ENCODE data around the gene AP2S1.

Gene AP2S1

DNA sequence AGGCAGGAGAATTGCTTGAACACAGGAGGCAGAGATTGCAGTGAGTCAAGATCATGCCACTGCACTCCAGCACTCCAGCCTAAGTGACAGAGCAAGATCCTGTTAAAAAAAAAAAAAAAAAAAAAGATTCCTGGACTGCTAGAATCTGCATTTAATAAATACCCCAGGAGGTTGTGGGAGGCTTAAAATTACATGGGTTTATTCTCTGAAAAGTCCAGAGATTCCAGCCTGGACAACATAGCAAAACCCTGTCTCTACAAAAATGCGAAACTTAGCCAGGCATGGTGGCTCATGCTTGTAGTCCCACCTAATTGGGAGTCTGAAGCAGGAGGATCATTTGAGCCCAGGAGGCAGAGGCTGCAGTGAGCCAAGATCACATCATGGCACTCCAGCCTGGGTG is 52.8 kb downstream of the AP2S1 start:
- no peak overlapping the region for H3K9ac ChIP-seq (ENCODE audit: low read length)
- no peak overlapping the region for H3K4ac ChIP-seq (ENCODE audit: low read depth, low read length)
- H3K18ac ChIP-seq (ENCODE audit: low read length) = no peak overlapping the region
- H4K12ac ChIP-seq (ENCODE audit: low read depth, low read length) = no peak overlapping the region
- peaks cover 0 to 13% of the 10 kb centered on the region in 2 experiments for H3K4me1 ChIP-seq (ENCODE audit: control insufficient read depth in 1 of 2, insufficient read depth in 2 of 2, low read length in 2 of 2)
- no CpG with 5 or more reads among the region's 1 CpG for WGBS (ENCODE audit: extremely low coverage, insufficient coverage, insufficient read length)
- H3K4me3 ChIP-seq (ENCODE audit: low read depth, low read length) = no peak overlapping the region
- peak in 1 of 2 donors; percentile 50 for DNase-seq
- H3K27me3 ChIP-seq (ENCODE audit: insufficient read depth, low read length) = no peaks in the 10 kb centered on the region
- H2AK5ac ChIP-seq (ENCODE audit: low read length) = no peak overlapping the region
- no peak overlapping the region for H3K27ac ChIP-seq (ENCODE audit: low read depth, low read length)
- H2BK12ac ChIP-seq (ENCODE audit: low read length) = no peak overlapping the region
- peaks cover 2% of the 10 kb centered on the region for H3K79me1 ChIP-seq (ENCODE audit: low read length)
- H2BK5ac ChIP-seq (ENCODE audit: low read depth, low read length, poor library complexity) = no peak overlapping the region
- no peak overlapping the region for H3K23ac ChIP-seq (ENCODE audit: low read length)
- H3K79me2 ChIP-seq (ENCODE audit: control insufficient read depth, insufficient read depth, low read length, poor library complexity) = no peaks in the 10 kb centered on the region
- H2BK120ac ChIP-seq (ENCODE audit: insufficient read depth, low read length, poor library complexity) = no peak overlapping the region
- no peaks in the 10 kb centered on the region for H3K9me3 ChIP-seq (ENCODE audit: insufficient read depth, low read depth, low read length)
- H3K14ac ChIP-seq (ENCODE audit: low read length) = no peak overlapping the region
- H3K36me3 ChIP-seq (ENCODE audit: control insufficient read depth in 1 of 2, insufficient read depth in 2 of 2, low read length in 2 of 2) = no peaks in the 10 kb centered on the region
- no peak overlapping the region for H4K91ac ChIP-seq (ENCODE audit: low read depth, low read length)
- no peak overlapping the region for H3K4me2 ChIP-seq (ENCODE audit: low read length)
- no peak overlapping the region for H4K8ac ChIP-seq (ENCODE audit: low read depth, low read length)
- no peak overlapping the region for H2AFZ ChIP-seq (ENCODE audit: insufficient read depth, low read length, poor library complexity)

GRCh38 chr19:46791944-46792343 is 58.7 kb downstream of the AP2S1 start:
- Histone ChIP-seq H4K8ac (ENCODE audit: low read depth, low read length) (no peak overlapping the region), H3K79me2 (ENCODE audit: control insufficient read depth, insufficient read depth, low read length, poor library complexity) (peaks cover 13% of the 10 kb centered on the region), H3K4me3 (ENCODE audit: low read depth, low read length) (no peak overlapping the region), H3K18ac (ENCODE audit: low read length) (no peak overlapping the region), H3K4ac (ENCODE audit: low read depth, low read length) (no peak overlapping the region), H2BK5ac (ENCODE audit: low read depth, low read length, poor library complexity) (no peak overlapping the region), H3K79me1 (ENCODE audit: low read length) (peaks cover 19% of the 10 kb centered on the region), H2BK12ac (ENCODE audit: low read length) (no peak overlapping the region), H3K4me2 (ENCODE audit: low read length) (no peak overlapping the region), H4K91ac (ENCODE audit: low read depth, low read length) (no peak overlapping the region), H3K27ac (ENCODE audit: low read depth, low read length) (peak overlapping the region; percentile 93), H3K14ac (ENCODE audit: low read length) (no peak overlapping the region), H3K36me3 (ENCODE audit: control insufficient read depth in 1 of 2, insufficient read depth in 2 of 2, low read length in 2 of 2) (no peaks in the 10 kb centered on the region), H3K9ac (ENCODE audit: low read length) (no peak overlapping the region), H2AK5ac (ENCODE audit: low read length) (no peak overlapping the region), H4K12ac (ENCODE audit: low read depth, low read length) (no peak overlapping the region), H3K9me3 (ENCODE audit: insufficient read depth, low read depth, low read length) (no peaks in the 10 kb centered on the region), H3K4me1 (ENCODE audit: control insufficient read depth in 1 of 2, insufficient read depth in 2 of 2, low read length in 2 of 2) (peaks cover 8 to 17% of the 10 kb centered on the region in 2 experiments), H2AFZ (ENCODE audit: insufficient read depth, low read length, poor library complexity) (no peak overlapping the region), H2BK120ac (ENCODE audit: insufficient read depth, low read length, poor library complexity) (no peak overlapping the region), H3K27me3 (ENCODE audit: insufficient read depth, low read length) (no peaks in the 10 kb centered on the region), H3K23ac (ENCODE audit: low read length) (no peak overlapping the region)
- DNase-seq = peak; percentile 98 to 100
- no CpG with 5 or more reads among the region's 5 CpGs for WGBS (ENCODE audit: extremely low coverage, insufficient coverage, insufficient read length)

GRCh38 chr19:46789371-46789770 is 61.3 kb downstream of the AP2S1 start:
- no peak overlapping the region for H4K8ac ChIP-seq (ENCODE audit: low read depth, low read length)

GRCh38 chr19:46788968-46789338 is 61.7 kb downstream of the AP2S1 start:
- WGBS (ENCODE audit: extremely low coverage, insufficient coverage, insufficient read length) = no CpG with 5 or more reads among the region's 9 CpGs
- H3K4me2 ChIP-seq (ENCODE audit: low read length) = no peak overlapping the region
- H2AK5ac ChIP-seq (ENCODE audit: low read length) = no peak overlapping the region

More at GRCh38 chr19:46789371-46789770, 61.3 kb downstream of the AP2S1 start:
- Histone ChIP-seq H3K27me3 (ENCODE audit: insufficient read depth, low read length) (no peaks in the 10 kb centered on the region), H3K4me2 (ENCODE audit: low read length) (no peak overlapping the region), H3K79me2 (ENCODE audit: control insufficient read depth, insufficient read depth, low read length, poor library complexity) (peaks cover 28% of the 10 kb centered on the region), H3K18ac (ENCODE audit: low read length) (no peak overlapping the region), H3K4ac (ENCODE audit: low read depth, low read length) (no peak overlapping the region), H2AK5ac (ENCODE audit: low read length) (no peak overlapping the region), H2BK120ac (ENCODE audit: insufficient read depth, low read length, poor library complexity) (no peak overlapping the region), H2BK12ac (ENCODE audit: low read length) (peak overlapping the region; percentile 38), H3K9ac (ENCODE audit: low read length) (no peak overlapping the region), H3K27ac (ENCODE audit: low read depth, low read length) (no peak overlapping the region), H3K9me3 (ENCODE audit: insufficient read depth, low read depth, low read length) (no peaks in the 10 kb centered on the region), H3K4me3 (ENCODE audit: low read depth, low read length) (no peak overlapping the region), H3K79me1 (ENCODE audit: low read length) (peaks cover 37% of the 10 kb centered on the region), H2AFZ (ENCODE audit: insufficient read depth, low read length, poor library complexity) (no peak overlapping the region), H3K14ac (ENCODE audit: low read length) (no peak overlapping the region), H3K23ac (ENCODE audit: low read length) (no peak overlapping the region), H2BK5ac (ENCODE audit: low read depth, low read length, poor library complexity) (no peak overlapping the region), H3K36me3 (ENCODE audit: control insufficient read depth in 1 of 2, insufficient read depth in 2 of 2, low read length in 2 of 2) (peaks cover 2 to 5% of the 10 kb centered on the region in 2 experiments), H4K12ac (ENCODE audit: low read depth, low read length) (no peak overlapping the region), H4K91ac (ENCODE audit: low read depth, low read length) (no peak overlapping the region), H3K4me1 (ENCODE audit: control insufficient read depth in 1 of 2, insufficient read depth in 2 of 2, low read length in 2 of 2) (peaks cover 18 to 30% of the 10 kb centered on the region in 2 experiments)
- WGBS (ENCODE audit: extremely low coverage, insufficient coverage, insufficient read length) = no CpG with 5 or more reads among the region's 8 CpGs
- peak; percentile 92 to 98 for DNase-seq

More at GRCh38 chr19:46788968-46789338, 61.7 kb downstream of the AP2S1 start:
- Histone ChIP-seq H3K36me3 (ENCODE audit: control insufficient read depth in 1 of 2, insufficient read depth in 2 of 2, low read length in 2 of 2) (peaks cover 3 to 7% of the 10 kb centered on the region in 2 experiments), H4K91ac (ENCODE audit: low read depth, low read length) (no peak overlapping the region), H4K8ac (ENCODE audit: low read depth, low read length) (no peak overlapping the region), H2BK120ac (ENCODE audit: insufficient read depth, low read length, poor library complexity) (no peak overlapping the region), H3K23ac (ENCODE audit: low read length) (no peak overlapping the region), H3K79me2 (ENCODE audit: control insufficient read depth, insufficient read depth, low read length, poor library complexity) (peaks cover 28% of the 10 kb centered on the region), H3K4me1 (ENCODE audit: control insufficient read depth in 1 of 2, insufficient read depth in 2 of 2, low read length in 2 of 2) (peaks cover 22 to 33% of the 10 kb centered on the region in 2 experiments), H2BK5ac (ENCODE audit: low read depth, low read length, poor library complexity) (no peak overlapping the region), H3K9me3 (ENCODE audit: insufficient read depth, low read depth, low read length) (no peaks in the 10 kb centered on the region), H3K27ac (ENCODE audit: low read depth, low read length) (no peak overlapping the region), H3K4ac (ENCODE audit: low read depth, low read length) (no peak overlapping the region), H3K9ac (ENCODE audit: low read length) (no peak overlapping the region), H3K18ac (ENCODE audit: low read length) (no peak overlapping the region), H2AFZ (ENCODE audit: insufficient read depth, low read length, poor library complexity) (no peak overlapping the region), H2BK12ac (ENCODE audit: low read length) (peak overlapping the region; percentile 38), H3K79me1 (ENCODE audit: low read length) (peaks cover 40% of the 10 kb centered on the region), H3K14ac (ENCODE audit: low read length) (no peak overlapping the region), H4K12ac (ENCODE audit: low read depth, low read length) (no peak overlapping the region), H3K4me3 (ENCODE audit: low read depth, low read length) (no peak overlapping the region), H3K27me3 (ENCODE audit: insufficient read depth, low read length) (no peaks in the 10 kb centered on the region)
- peak in 1 of 2 donors; percentile 50 for DNase-seq
